ENCODE data around the gene FGFR1OP2.

FGFR1OP2 gene

GRCh38 chr12:27000961-27001360 is 62.7 kb downstream of the FGFR1OP2 start:
- H3K4me1 Mint-ChIP-seq (ENCODE audit: low read depth): peaks cover 30% of the 10 kb centered on the region
- no peaks in the 10 kb centered on the region for H3K9me3 Mint-ChIP-seq
- H3K27ac Mint-ChIP-seq: peak overlapping the region; percentile 28
- H3K27me3 Mint-ChIP-seq (ENCODE audit: low read depth): no peaks in the 10 kb centered on the region
- H3K4me3 Mint-ChIP-seq: no peak overlapping the region
- H3K36me3 Mint-ChIP-seq (ENCODE audit: low read depth): peaks cover 32% of the 10 kb centered on the region
- no peak for DNase-seq (ENCODE audit: low spot score)

- peak overlapping the region; percentile 18 for H3K27ac Mint-ChIP-seq
- H3K4me3 Mint-ChIP-seq: no peak overlapping the region
Observed at GRCh38 chr12:27001663-27002062, 63.4 kb downstream of the FGFR1OP2 start.

GRCh38 chr12:27002141-27002540 is 63.9 kb downstream of the FGFR1OP2 start:
- H3K36me3 Mint-ChIP-seq (ENCODE audit: low read depth): peaks cover 31% of the 10 kb centered on the region
- no peaks in the 10 kb centered on the region for H3K9me3 Mint-ChIP-seq
- peaks cover 29% of the 10 kb centered on the region for H3K4me1 Mint-ChIP-seq (ENCODE audit: low read depth)
- H3K27ac Mint-ChIP-seq: no peak overlapping the region
- H3K4me3 Mint-ChIP-seq: no peak overlapping the region
- no peaks in the 10 kb centered on the region for H3K27me3 Mint-ChIP-seq (ENCODE audit: low read depth)
- no peak for DNase-seq (ENCODE audit: low spot score)

More at GRCh38 chr12:27001663-27002062, 63.4 kb downstream of the FGFR1OP2 start:
- H3K36me3 Mint-ChIP-seq (ENCODE audit: low read depth): peaks cover 31% of the 10 kb centered on the region
- H3K4me1 Mint-ChIP-seq (ENCODE audit: low read depth): peaks cover 30% of the 10 kb centered on the region
- no peaks in the 10 kb centered on the region for H3K27me3 Mint-ChIP-seq (ENCODE audit: low read depth)
- no peak for DNase-seq (ENCODE audit: low spot score)
- H3K9me3 Mint-ChIP-seq: no peaks in the 10 kb centered on the region

DNA sequence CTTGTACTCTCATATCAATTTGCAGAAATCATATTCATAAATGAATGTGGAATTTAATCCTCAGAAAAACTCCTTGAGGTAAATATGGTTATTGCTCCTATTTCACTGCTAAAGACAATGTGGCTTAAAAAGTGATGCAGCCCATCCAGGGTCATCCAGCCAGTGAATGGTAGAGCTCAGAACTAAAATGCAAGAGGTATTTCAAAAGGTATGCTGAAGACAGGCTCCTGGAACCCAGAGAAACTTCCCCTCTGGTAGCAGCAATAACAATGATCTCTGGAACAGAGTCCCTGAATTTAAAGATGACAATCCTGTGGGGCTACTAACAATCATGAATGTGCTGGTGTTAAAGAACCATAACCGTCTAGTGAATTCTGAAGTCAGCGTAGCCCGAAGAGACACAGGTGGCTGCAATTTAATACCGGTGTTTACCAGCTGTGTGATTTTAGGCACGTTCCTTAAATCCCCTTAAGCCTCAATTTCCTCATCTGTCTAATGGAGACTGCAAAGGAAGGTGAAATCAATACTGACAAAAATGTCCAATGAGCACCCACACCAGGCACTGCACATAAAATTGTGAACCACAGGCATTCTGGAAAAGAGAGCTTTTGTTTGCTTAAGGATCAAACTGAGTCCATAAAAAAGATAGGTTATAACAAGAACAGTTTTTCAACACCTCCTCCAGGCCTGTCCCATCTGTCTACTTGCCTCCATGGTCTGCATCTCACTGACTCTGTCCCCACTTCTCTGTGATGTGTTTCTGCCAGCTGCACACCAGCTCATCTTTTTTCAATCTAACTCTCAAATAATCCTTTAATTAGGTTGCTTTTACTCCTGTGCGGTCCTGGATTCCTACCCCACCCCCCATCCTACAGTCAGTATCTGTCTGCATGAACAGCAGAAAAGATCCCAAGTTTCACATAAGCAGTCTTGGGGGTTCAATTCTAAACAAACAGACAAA is 65.4 kb downstream of the FGFR1OP2 start:
- Mint-ChIP-seq H3K27ac (no peak overlapping the region), H3K4me1 (ENCODE audit: low read depth) (peaks cover 29% of the 10 kb centered on the region), H3K27me3 (ENCODE audit: low read depth) (no peaks in the 10 kb centered on the region), H3K36me3 (ENCODE audit: low read depth) (peaks cover 24% of the 10 kb centered on the region), H3K4me3 (no peak overlapping the region), H3K9me3 (no peaks in the 10 kb centered on the region)
- DNase-seq (ENCODE audit: low spot score): no peak

DNA sequence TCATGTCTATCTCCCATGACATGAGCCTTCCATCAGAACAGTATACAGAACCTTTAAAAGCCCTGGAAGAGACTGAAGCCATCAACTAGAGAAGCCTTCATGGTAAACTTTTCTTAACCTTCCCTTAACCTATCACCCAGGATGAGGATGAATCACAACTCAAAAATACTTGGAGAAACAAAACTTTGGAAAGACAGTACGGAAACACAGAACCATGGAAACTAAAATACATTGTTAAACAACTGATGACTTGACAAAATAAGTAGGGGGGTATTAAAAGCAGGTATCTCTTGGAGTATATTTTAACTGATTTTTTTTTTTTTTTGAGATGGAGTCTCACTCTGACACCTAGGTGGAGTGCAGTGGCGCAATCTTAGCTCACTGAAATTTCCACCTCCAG is 67.2 kb downstream of the FGFR1OP2 start:
- Mint-ChIP-seq H3K27me3 (ENCODE audit: low read depth) (no peaks in the 10 kb centered on the region), H3K27ac (no peak overlapping the region), H3K4me3 (no peak overlapping the region), H3K4me1 (ENCODE audit: low read depth) (peaks cover 40% of the 10 kb centered on the region), H3K9me3 (no peaks in the 10 kb centered on the region), H3K36me3 (ENCODE audit: low read depth) (peaks cover 24% of the 10 kb centered on the region)
- no peak for DNase-seq (ENCODE audit: low spot score)

DNA sequence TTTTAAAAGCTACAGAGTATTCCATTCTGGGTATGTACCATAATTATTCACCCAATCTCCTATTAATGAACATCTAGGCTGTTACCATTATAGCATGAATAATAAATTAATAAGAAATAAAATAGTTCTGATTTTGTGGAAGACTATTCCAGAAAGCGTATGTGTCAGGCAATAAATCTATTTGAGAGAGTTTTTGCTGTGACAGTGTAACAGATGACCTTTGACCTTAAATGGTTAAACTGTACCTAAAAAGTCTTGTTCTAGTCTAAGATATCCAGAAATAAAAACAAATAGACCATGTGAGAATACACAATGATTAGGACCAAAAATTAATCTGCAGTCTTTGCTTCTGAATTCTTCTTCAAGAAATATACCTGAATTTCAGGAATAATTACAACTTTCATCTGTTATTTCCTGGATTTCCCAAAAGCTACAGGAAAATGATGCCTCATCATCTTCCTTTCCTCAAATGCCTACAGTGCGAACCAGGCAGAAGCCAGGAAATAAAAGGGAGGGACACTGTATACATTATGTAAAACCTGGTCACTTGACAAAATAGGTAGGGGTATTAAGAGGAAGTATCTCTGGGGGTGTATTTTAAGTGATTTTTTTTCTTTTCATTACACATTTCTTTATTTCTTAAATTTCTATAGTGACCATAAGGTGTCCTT is 68.7 kb downstream of the FGFR1OP2 start:
- Mint-ChIP-seq H3K36me3 (ENCODE audit: low read depth) (peaks cover 28% of the 10 kb centered on the region), H3K9me3 (no peaks in the 10 kb centered on the region), H3K27ac (no peak overlapping the region), H3K4me3 (no peak overlapping the region), H3K27me3 (ENCODE audit: low read depth) (no peaks in the 10 kb centered on the region), H3K4me1 (ENCODE audit: low read depth) (peaks cover 42% of the 10 kb centered on the region)
- no peak for DNase-seq (ENCODE audit: low spot score)

- no peaks in the 10 kb centered on the region for H3K9me3 Mint-ChIP-seq
- H3K4me3 Mint-ChIP-seq: no peak overlapping the region
- no peaks in the 10 kb centered on the region for H3K27me3 Mint-ChIP-seq (ENCODE audit: low read depth)
- H3K36me3 Mint-ChIP-seq (ENCODE audit: low read depth): peaks cover 26% of the 10 kb centered on the region
- DNase-seq (ENCODE audit: low spot score): no peak
- peaks cover 48% of the 10 kb centered on the region for H3K4me1 Mint-ChIP-seq (ENCODE audit: low read depth)
- no peak overlapping the region for H3K27ac Mint-ChIP-seq
Observed at GRCh38 chr12:27008081-27008480, 69.8 kb downstream of the FGFR1OP2 start.

DNA sequence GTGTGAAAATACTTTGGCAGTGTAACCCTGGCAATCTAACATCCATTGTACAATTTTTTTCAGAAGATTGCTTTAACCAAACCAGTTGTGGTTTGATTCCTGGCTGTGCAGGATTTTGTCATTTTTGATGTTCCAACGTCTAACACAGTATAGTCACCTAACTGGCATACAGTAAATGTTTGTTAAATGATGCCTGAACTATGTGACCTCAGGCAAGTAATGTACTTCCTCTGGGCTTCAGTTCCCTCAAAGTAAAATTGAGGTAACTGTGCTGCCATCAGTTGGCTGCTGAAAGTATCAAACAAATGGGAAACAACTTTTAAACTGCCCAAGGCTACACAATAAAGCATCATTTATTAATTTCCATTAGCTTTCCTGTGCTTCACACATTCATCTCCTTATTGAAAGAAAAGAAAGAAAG is 71.6 kb downstream of the FGFR1OP2 start:
- Mint-ChIP-seq H3K27ac (peak overlapping the region; percentile 58), H3K4me3 (peak overlapping the region; percentile 39), H3K9me3 (no peaks in the 10 kb centered on the region), H3K4me1 (ENCODE audit: low read depth) (peaks cover 48% of the 10 kb centered on the region), H3K36me3 (ENCODE audit: low read depth) (peaks cover 26% of the 10 kb centered on the region), H3K27me3 (ENCODE audit: low read depth) (no peaks in the 10 kb centered on the region)
- no peak for DNase-seq (ENCODE audit: low spot score)

DNA sequence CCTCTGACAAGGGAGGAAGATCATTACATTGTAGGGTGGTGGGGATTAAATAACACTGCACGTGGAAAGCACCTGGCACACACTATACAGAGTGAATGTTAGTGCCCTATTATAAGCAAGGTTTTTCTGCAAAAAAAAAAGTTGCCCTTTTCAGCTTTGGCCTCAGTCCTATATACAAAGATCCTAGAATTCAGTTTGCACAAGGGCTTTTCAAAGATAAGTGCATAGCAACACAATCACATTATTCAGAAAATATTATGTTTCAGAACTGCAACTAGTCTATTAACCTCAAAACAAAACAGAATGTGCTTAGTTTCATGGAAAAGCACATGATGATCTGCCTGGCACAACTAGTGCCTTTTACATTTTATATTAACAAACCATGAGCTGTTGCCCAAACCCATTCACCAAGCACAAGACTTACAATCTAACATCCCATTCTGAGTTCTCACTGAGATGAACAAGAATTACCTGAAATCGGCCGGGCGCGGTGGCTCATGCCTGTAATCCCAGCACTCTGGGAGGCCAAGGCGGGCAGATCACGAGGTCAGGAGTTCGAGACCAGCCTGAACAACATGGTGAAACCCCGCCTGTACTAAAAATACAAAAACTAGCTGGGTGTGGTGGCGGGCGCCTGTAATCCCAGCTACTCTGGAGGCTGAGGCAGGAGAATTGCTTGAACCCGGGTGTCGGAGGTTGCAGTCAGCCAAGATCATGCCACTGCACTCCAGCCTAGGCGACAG is 74.1 kb downstream of the FGFR1OP2 start:
- Mint-ChIP-seq H3K9me3 (no peaks in the 10 kb centered on the region), H3K27ac (peak overlapping the region; percentile 47), H3K36me3 (ENCODE audit: low read depth) (peaks cover 23% of the 10 kb centered on the region), H3K27me3 (ENCODE audit: low read depth) (no peaks in the 10 kb centered on the region), H3K4me1 (ENCODE audit: low read depth) (peaks cover 56% of the 10 kb centered on the region), H3K4me3 (peak overlapping the region; percentile 93)
- no peak for DNase-seq (ENCODE audit: low spot score)

- DNase-seq (ENCODE audit: low spot score): no peak
- H3K27ac Mint-ChIP-seq: peak overlapping the region; percentile 22
- H3K27me3 Mint-ChIP-seq (ENCODE audit: low read depth): no peaks in the 10 kb centered on the region
- H3K4me1 Mint-ChIP-seq (ENCODE audit: low read depth): peaks cover 58% of the 10 kb centered on the region
- no peaks in the 10 kb centered on the region for H3K9me3 Mint-ChIP-seq
- peaks cover 23% of the 10 kb centered on the region for H3K36me3 Mint-ChIP-seq (ENCODE audit: low read depth)
- H3K4me3 Mint-ChIP-seq: peak overlapping the region; percentile 93
Observed at GRCh38 chr12:27012982-27013255, 74.6 kb downstream of the FGFR1OP2 start.

DNA sequence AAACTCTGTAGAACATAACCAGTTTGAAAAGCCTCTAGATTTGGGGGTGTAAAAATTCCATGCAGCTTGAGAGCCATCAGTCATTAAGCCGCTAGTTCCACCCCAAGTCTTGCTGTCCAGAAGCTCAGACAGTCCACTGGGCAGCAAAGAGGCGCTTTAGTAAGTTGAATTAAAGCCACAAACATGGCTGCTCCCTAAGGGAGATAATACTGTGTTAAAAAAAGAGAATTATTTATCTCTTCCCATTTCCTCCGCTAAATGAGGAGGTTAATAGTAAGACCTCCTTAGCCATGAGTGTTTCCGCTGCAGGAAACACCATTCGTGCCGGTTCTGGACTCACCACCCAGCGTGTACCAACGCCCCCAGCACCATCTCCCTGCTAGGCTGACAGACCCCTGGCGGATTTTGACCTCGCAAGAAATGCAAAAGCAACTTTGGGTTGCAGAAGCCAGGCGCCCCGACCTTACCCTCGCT is 75.4 kb downstream of the FGFR1OP2 start:
- DNase-seq (ENCODE audit: low spot score): no peak
- H3K27ac Mint-ChIP-seq: peak overlapping the region; percentile 95
- peak overlapping the region; percentile 93 for H3K4me3 Mint-ChIP-seq
- H3K27me3 Mint-ChIP-seq (ENCODE audit: low read depth): no peaks in the 10 kb centered on the region
- H3K4me1 Mint-ChIP-seq (ENCODE audit: low read depth): peaks cover 55% of the 10 kb centered on the region
- no peaks in the 10 kb centered on the region for H3K9me3 Mint-ChIP-seq
- peaks cover 19% of the 10 kb centered on the region for H3K36me3 Mint-ChIP-seq (ENCODE audit: low read depth)

DNA sequence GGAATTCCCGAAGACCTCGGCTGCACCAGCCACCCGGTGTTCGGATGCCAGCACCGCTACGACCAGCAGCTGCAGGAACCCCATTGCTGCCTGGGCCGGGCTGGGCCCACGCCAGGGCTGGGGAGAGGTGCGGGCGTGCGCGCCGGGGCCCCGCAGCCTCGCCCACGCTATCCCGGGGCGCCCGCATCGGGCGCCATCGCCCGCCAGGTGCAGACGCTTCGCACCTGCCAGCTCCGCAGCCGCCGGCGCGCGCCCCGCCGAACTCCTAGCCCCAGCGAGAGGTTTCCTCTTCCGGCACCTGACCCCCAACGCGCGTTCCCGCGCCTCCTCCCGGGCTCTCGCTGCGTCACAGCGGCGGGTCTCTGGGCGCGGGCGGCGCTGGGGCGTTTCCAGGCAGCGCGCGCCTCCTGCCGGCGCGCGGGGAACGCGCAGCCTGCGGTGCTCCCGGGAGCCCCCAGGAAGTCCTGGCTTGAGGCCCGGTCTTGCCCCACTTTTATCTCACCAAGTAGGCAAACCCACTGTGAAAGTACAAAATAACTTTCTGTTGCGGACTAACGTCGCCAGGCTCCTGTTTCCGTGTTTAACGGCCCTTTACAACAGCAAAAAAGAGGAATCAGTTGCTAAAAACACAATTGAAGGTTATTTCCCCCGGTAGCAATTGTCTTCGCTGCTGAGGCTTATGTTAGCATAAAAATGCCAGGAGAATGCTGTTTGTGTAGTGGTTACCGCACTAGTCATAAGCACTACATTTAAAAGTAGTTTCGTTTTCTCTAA is 76.0 kb downstream of the FGFR1OP2 start, which contains the start of gene TM7SF3:
Gene TM7SF3, minus strand, starts transcription at position 300 of the 774 bp plus-strand sequence. Its CDS starts 216 bp downstream, at position 84.
- H3K36me3 Mint-ChIP-seq (ENCODE audit: low read depth): peaks cover 19% of the 10 kb centered on the region
- no peaks in the 10 kb centered on the region for H3K27me3 Mint-ChIP-seq (ENCODE audit: low read depth)
- peaks cover 55% of the 10 kb centered on the region for H3K4me1 Mint-ChIP-seq (ENCODE audit: low read depth)
- peak within 1 kb of the TSS; percentile 95 for H3K27ac Mint-ChIP-seq
- H3K4me3 Mint-ChIP-seq: peak within 1 kb of the TSS; percentile 93
- H3K9me3 Mint-ChIP-seq: no peaks in the 10 kb centered on the region
- peak; percentile 96 for DNase-seq (ENCODE audit: low spot score)

Measured in T-helper 2 cell treated with Interferon-gamma antibody and Interleukin-4, amounts not matched to agents 5 μg/mL and 100 μg/mL, for 36 hours (primary cell).